Memory B cell (primary cell): ENCODE data around the gene MEMO1.
"Not testable (repeated sequence)": the region's sequence is repeated elsewhere in the genome, so short reads cannot be mapped to it uniquely, and the experiment has no call there.

Experiments
- ATAC-seq: fragments of 150-1000 bp; cut with Tn5 transposase; 2 replicates; pipeline ENCODE4 v1.10.0; 2021; ENCODE audit warnings: low read depth, mild to moderate bottlenecking, moderate library complexity
- DNase-seq, 2 donors: peaks; one replicate each; pipeline ENCODE4 v3.0.0; 2022; ENCODE audit warnings: low spot score in 2 of 2
- H3K27ac Mint-ChIP-seq: one replicate; pipeline ENCODE4 v1.8.0; 2022; ENCODE audit warnings: mild to moderate bottlenecking, moderate library complexity, mixed read lengths
- H3K27me3 Mint-ChIP-seq: one replicate; pipeline ENCODE4 v1.8.0; 2022; ENCODE audit warnings: mixed read lengths
- H3K36me3 Mint-ChIP-seq: one replicate; pipeline ENCODE4 v1.8.0; 2022; ENCODE audit warnings: mild to moderate bottlenecking, mixed read lengths
- H3K4me1 Mint-ChIP-seq: one replicate; pipeline ENCODE4 v1.8.0; 2022; ENCODE audit warnings: mixed read lengths
- H3K4me3 Mint-ChIP-seq: one replicate; pipeline ENCODE4 v1.8.0; 2022; ENCODE audit warnings: mild to moderate bottlenecking, moderate library complexity, mixed read lengths
- H3K9me3 Mint-ChIP-seq: one replicate; pipeline ENCODE4 v1.8.0; 2022; ENCODE audit warnings: mixed read lengths

Gene MEMO1

GRCh38 chr2:31958140-31958717 is 52.6 kb downstream of the MEMO1 start:
- Mint-ChIP-seq H3K36me3 (peaks cover 4% of the 10 kb centered on the region), H3K4me1 (peaks cover 43% of the 10 kb centered on the region), H3K4me3 (no peak overlapping the region), H3K9me3 (no peaks in the 10 kb centered on the region), H3K27me3 (no peaks in the 10 kb centered on the region), H3K27ac (peak overlapping the region; percentile 46)
- DNase-seq (no peak), ATAC-seq (no peak)

- Mint-ChIP-seq H3K4me1 (peaks cover 38% of the 10 kb centered on the region), H3K4me3 (peak overlapping the region; percentile 63), H3K36me3 (peaks cover 2% of the 10 kb centered on the region), H3K27ac (peak overlapping the region; percentile 46), H3K27me3 (no peaks in the 10 kb centered on the region), H3K9me3 (no peaks in the 10 kb centered on the region)
- DNase-seq (no peak), ATAC-seq (peak; percentile 39)
These were observed 53.3 kb downstream of the MEMO1 start for GRCh38 chr2:31957354-31958139.

- peak overlapping the region; percentile 87 for H3K27ac Mint-ChIP-seq
- H3K4me3 Mint-ChIP-seq: peak overlapping the region; percentile 63
- not testable (repeated sequence) for H3K9me3 Mint-ChIP-seq, H3K36me3 Mint-ChIP-seq, H3K27me3 Mint-ChIP-seq
- peak in 1 of 2 donors; percentile 18 for DNase-seq
- peaks cover 35% of the 10 kb centered on the region for H3K4me1 Mint-ChIP-seq
- peak; percentile 95 for ATAC-seq
These were observed 53.9 kb downstream of the MEMO1 start for GRCh38 chr2:31956934-31957333.

- H3K36me3 Mint-ChIP-seq: peaks cover 3% of the 10 kb centered on the region
- peak overlapping the region; percentile 87 for H3K27ac Mint-ChIP-seq
- H3K27me3 Mint-ChIP-seq: no peaks in the 10 kb centered on the region
- peak overlapping the region; percentile 63 for H3K4me3 Mint-ChIP-seq
- ATAC-seq: no peak
- H3K4me1 Mint-ChIP-seq: peaks cover 32% of the 10 kb centered on the region
- no peak for DNase-seq
- H3K9me3 Mint-ChIP-seq: no peaks in the 10 kb centered on the region
These were observed 54.5 kb downstream of the MEMO1 start for GRCh38 chr2:31956312-31956711.

GRCh38 chr2:31953095-31953494 is 57.7 kb downstream of the MEMO1 start:
- peaks cover 21% of the 10 kb centered on the region for H3K4me1 Mint-ChIP-seq
- not testable (repeated sequence) for DNase-seq, H3K27me3 Mint-ChIP-seq, H3K27ac Mint-ChIP-seq, H3K36me3 Mint-ChIP-seq, H3K9me3 Mint-ChIP-seq, ATAC-seq, H3K4me3 Mint-ChIP-seq

- no peak for DNase-seq
- H3K27me3 Mint-ChIP-seq: no peaks in the 10 kb centered on the region
- no peaks in the 10 kb centered on the region for H3K9me3 Mint-ChIP-seq
- peak overlapping the region; percentile 43 for H3K27ac Mint-ChIP-seq
- H3K36me3 Mint-ChIP-seq: peaks cover 6% of the 10 kb centered on the region
- ATAC-seq: no peak
- H3K4me3 Mint-ChIP-seq: no peak overlapping the region
- H3K4me1 Mint-ChIP-seq: peaks cover 19% of the 10 kb centered on the region
These were observed 59.8 kb downstream of the MEMO1 start for GRCh38 chr2:31950946-31951562.

- ATAC-seq (no peak), DNase-seq (no peak)
- Mint-ChIP-seq H3K4me1 (peaks cover 37% of the 10 kb centered on the region), H3K27me3 (no peaks in the 10 kb centered on the region), H3K4me3 (no peak overlapping the region), H3K9me3 (no peaks in the 10 kb centered on the region), H3K27ac (peak overlapping the region; percentile 63), H3K36me3 (peaks cover 4% of the 10 kb centered on the region)
These were observed 62.9 kb downstream of the MEMO1 start for GRCh38 chr2:31947871-31948270.

- ATAC-seq (no peak), DNase-seq (no peak)
- Mint-ChIP-seq H3K36me3 (peaks cover 6% of the 10 kb centered on the region), H3K9me3 (no peaks in the 10 kb centered on the region), H3K4me1 (peaks cover 37% of the 10 kb centered on the region), H3K27ac (no peak overlapping the region), H3K4me3 (no peak overlapping the region), H3K27me3 (no peaks in the 10 kb centered on the region)
These were observed 64.0 kb downstream of the MEMO1 start for GRCh38 chr2:31946838-31947237.

GRCh38 chr2:31945572-31945935 is 65.3 kb downstream of the MEMO1 start:
- H3K9me3 Mint-ChIP-seq: no peaks in the 10 kb centered on the region
- H3K27ac Mint-ChIP-seq: no peak overlapping the region
- DNase-seq: no peak
- ATAC-seq: no peak
- H3K4me3 Mint-ChIP-seq: no peak overlapping the region
- H3K4me1 Mint-ChIP-seq: peaks cover 34% of the 10 kb centered on the region
- no peaks in the 10 kb centered on the region for H3K27me3 Mint-ChIP-seq
- peaks cover 4% of the 10 kb centered on the region for H3K36me3 Mint-ChIP-seq

GRCh38 chr2:31944828-31945571 is 65.8 kb downstream of the MEMO1 start:
- no peak overlapping the region for H3K4me3 Mint-ChIP-seq

GRCh38 chr2:31943636-31944225 is 67.1 kb downstream of the MEMO1 start:
- peaks cover 30% of the 10 kb centered on the region for H3K4me1 Mint-ChIP-seq
- no peaks in the 10 kb centered on the region for H3K9me3 Mint-ChIP-seq
- DNase-seq (no peak), ATAC-seq (no peak)
- H3K4me3 Mint-ChIP-seq: no peak overlapping the region
- peaks cover 1% of the 10 kb centered on the region for H3K36me3 Mint-ChIP-seq
- no peak overlapping the region for H3K27ac Mint-ChIP-seq
- no peaks in the 10 kb centered on the region for H3K27me3 Mint-ChIP-seq

More at GRCh38 chr2:31944828-31945571, 65.8 kb downstream of the MEMO1 start:
- H3K27ac Mint-ChIP-seq: no peak overlapping the region
- DNase-seq (no peak), ATAC-seq (no peak)
- H3K4me1 Mint-ChIP-seq: peaks cover 34% of the 10 kb centered on the region
- H3K27me3 Mint-ChIP-seq: no peaks in the 10 kb centered on the region
- peaks cover 4% of the 10 kb centered on the region for H3K36me3 Mint-ChIP-seq
- H3K9me3 Mint-ChIP-seq: no peaks in the 10 kb centered on the region

GRCh38 chr2:31940920-31941319 is 69.9 kb downstream of the MEMO1 start:
- Mint-ChIP-seq H3K27me3 (no peaks in the 10 kb centered on the region), H3K4me1 (peaks cover 22% of the 10 kb centered on the region), H3K27ac (no peak overlapping the region), H3K9me3 (no peaks in the 10 kb centered on the region), H3K4me3 (no peak overlapping the region), H3K36me3 (peaks cover 1% of the 10 kb centered on the region)
- ATAC-seq (no peak), DNase-seq (no peak)

GRCh38 chr2:31937741-31938140 is 73.1 kb downstream of the MEMO1 start:
- H3K4me3 Mint-ChIP-seq: no peak overlapping the region
- no peaks in the 10 kb centered on the region for H3K27me3 Mint-ChIP-seq
- ATAC-seq (no peak), DNase-seq (no peak)
- no peaks in the 10 kb centered on the region for H3K9me3 Mint-ChIP-seq
- H3K4me1 Mint-ChIP-seq: peaks cover under 1% of the 10 kb centered on the region
- peaks cover 2% of the 10 kb centered on the region for H3K36me3 Mint-ChIP-seq
- no peak overlapping the region for H3K27ac Mint-ChIP-seq

GRCh38 chr2:31935370-31935769 is 75.4 kb downstream of the MEMO1 start:
- no peak for ATAC-seq
- Mint-ChIP-seq H3K27me3 (no peaks in the 10 kb centered on the region), H3K4me1 (peaks cover 2% of the 10 kb centered on the region), H3K36me3 (peaks cover 3% of the 10 kb centered on the region), H3K27ac (no peak overlapping the region), H3K4me3 (no peak overlapping the region), H3K9me3 (no peaks in the 10 kb centered on the region)
- DNase-seq: no peak
